ENCODE results near the gene MPHOSPH9.
"Not testable (repeated sequence)": the region's sequence is repeated elsewhere in the genome, so short reads cannot be mapped to it uniquely, and the experiment has no call there.

Gene MPHOSPH9

DNA sequence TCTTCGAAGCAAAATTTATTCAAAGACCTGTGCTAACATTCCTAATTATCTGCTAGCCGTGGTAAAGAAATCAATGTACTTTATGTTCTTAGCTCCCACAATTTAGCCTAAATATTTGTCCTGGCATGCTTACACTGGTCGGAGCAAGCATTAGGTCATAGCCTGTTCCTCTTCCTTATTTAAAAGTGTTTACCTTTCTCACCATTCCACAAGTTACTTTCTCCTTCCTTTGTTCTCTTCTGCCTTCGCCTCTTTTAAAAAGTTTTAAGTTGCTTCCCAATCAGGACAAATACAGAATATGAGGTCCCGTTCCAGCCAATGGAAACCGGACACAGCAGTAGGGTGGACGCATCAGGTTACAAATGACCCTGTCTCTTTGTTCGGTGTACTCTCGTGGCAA lies 27.1 kb upstream of the MPHOSPH9 start:
- no peak overlapping the region for H3K4me3 ChIP-seq (replicated peaks in 1 of 2; ENCODE audit: low read depth in 2 of 2, low read length in 2 of 2)
- DNase-seq (ENCODE audit: low read depth in 2 of 2): no peak
- TF ChIP-seq, protein P1, sequence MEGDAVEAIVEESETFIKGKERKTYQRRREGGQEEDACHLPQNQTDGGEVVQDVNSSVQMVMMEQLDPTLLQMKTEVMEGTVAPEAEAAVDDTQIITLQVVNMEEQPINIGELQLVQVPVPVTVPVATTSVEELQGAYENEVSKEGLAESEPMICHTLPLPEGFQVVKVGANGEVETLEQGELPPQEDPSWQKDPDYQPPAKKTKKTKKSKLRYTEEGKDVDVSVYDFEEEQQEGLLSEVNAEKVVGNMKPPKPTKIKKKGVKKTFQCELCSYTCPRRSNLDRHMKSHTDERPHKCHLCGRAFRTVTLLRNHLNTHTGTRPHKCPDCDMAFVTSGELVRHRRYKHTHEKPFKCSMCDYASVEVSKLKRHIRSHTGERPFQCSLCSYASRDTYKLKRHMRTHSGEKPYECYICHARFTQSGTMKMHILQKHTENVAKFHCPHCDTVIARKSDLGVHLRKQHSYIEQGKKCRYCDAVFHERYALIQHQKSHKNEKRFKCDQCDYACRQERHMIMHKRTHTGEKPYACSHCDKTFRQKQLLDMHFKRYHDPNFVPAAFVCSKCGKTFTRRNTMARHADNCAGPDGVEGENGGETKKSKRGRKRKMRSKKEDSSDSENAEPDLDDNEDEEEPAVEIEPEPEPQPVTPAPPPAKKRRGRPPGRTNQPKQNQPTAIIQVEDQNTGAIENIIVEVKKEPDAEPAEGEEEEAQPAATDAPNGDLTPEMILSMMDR (IDR thresholded peaks at IDR 0.05; ENCODE audit: low read depth, low read length): no peak

- TF ChIP-seq, protein P1 (IDR thresholded peaks at IDR 0.05; ENCODE audit: low read depth, low read length): no peak
- no peak for DNase-seq (ENCODE audit: low read depth in 2 of 2)
- H3K4me3 ChIP-seq (replicated peaks in 1 of 2; ENCODE audit: low read depth in 2 of 2, low read length in 2 of 2): no peak overlapping the region
Observed at GRCh38 chr12:123258593-123258992, 25.7 kb upstream of the MPHOSPH9 start.

GRCh38 chr12:123254853-123255446 lies 22.0 kb upstream of the MPHOSPH9 start:
- DNase-seq (ENCODE audit: low read depth in 2 of 2): no peak
- H3K4me3 ChIP-seq (replicated peaks in 1 of 2; ENCODE audit: low read depth in 2 of 2, low read length in 2 of 2): no peak overlapping the region
- TF ChIP-seq, protein P1 (IDR thresholded peaks at IDR 0.05; ENCODE audit: low read depth, low read length): no peak

DNA sequence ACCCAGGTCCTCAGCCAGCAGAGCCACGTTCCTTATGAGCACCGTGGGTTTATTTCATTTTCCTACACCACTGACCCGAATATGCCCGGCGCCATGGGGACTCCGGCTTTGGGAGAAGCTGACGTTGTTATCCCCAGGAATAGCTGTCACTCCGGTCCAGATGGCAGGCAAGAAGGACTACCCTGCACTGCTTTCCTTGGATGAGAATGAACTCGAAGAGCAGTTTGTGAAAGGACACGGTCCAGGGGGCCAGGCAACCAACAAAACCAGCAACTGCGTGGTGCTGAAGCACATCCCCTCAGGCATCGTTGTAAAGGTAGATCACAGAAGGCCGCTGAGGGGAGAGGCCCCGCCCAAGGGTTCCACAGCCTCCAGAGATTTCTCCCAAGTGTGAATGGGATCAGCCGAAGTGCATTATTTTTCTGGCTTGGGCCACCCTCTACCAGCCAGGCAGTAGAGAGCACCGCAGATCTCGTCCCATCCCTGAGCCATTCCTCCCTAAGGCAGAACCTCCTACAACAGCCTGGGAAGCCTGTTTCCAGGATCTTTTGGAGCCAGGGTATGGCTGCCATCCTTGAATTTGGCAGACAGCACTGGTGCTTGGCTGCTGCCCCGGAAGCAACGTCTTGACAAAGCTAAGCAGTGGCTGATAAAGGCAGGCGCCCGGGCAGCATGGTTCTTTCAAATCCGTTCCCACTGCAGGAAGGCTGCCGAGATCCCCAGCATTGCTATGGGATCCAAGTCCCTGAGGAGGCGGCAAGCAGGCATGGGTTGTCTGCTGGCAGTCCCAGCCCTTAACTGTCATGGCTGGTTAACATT lies 20.9 kb upstream of the MPHOSPH9 start:
- H3K4me3 ChIP-seq (replicated peaks in 1 of 2; ENCODE audit: low read depth in 2 of 2, low read length in 2 of 2): no peak overlapping the region
- peak in 1 of 2 donors; percentile 35 for DNase-seq (ENCODE audit: low read depth in 2 of 2)
- TF ChIP-seq, protein P1 (IDR thresholded peaks at IDR 0.05; ENCODE audit: low read depth, low read length): no peak

DNA sequence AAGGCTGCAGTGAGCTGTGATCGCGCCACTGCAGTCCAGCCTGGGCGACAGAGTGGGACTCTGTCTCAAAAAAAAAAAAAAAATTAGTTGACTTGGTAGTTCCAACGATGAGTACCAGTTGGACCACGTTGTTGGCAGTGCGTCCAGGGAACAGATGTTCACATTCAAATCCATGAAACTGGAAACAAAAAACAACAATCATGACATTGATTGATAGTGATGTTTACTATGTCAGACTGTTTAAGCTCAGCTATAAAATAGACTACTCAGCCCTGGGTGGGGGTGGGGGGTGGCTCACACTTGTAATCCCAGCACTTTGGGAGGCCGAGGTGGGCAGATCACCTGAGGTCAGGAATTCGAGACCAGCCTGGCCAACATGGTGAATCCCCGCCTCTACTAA lies 19.4 kb upstream of the MPHOSPH9 start:
- DNase-seq (ENCODE audit: low read depth in 2 of 2); H3K4me3 ChIP-seq (replicated peaks in 1 of 2; ENCODE audit: low read depth in 2 of 2, low read length in 2 of 2): not testable (repeated sequence)

GRCh38 chr12:123251403-123252076 lies 18.6 kb upstream of the MPHOSPH9 start:
- no peak for DNase-seq (ENCODE audit: low read depth in 2 of 2)
- TF ChIP-seq, protein P1 (IDR thresholded peaks at IDR 0.05; ENCODE audit: low read depth, low read length): no peak
- H3K4me3 ChIP-seq (replicated peaks in 1 of 2; ENCODE audit: low read depth in 2 of 2, low read length in 2 of 2): no peak overlapping the region

Data from cardiac fibroblast (primary cell).